Panc1 (cell line): ENCODE data around the gene ADAMTS2. TPM values are rescaled to one million over a fixed set of nuclear protein-coding genes. Genes with fewer than 3 reads are reported as not detected.

Experiments
- ATAC-seq: fragments of 200-7000 bp; cut with Tn5 transposase; 2 replicates; pipeline ENCODE4 v1.9.1; 2020; ENCODE audit warnings: mild to moderate bottlenecking, moderate library complexity
- BruUV-seq: library from RNA; stranded (reverse); fragments of 400-500 nt; replicated peaks from 2 replicates; lab custom pipeline; 2021; lab: Mats Ljungman, UMichigan
- CTCF ChIA-PET: fragments of 300-600 bp; sonication (Branson Sonifier 250); formaldehyde crosslinking; loops from one replicate; lab custom pipeline; 2022; ENCODE audit warnings: antibody characterized with exemption; lab: Charles Lee
- POLR2A ChIA-PET: fragments of 300-600 bp; sonication (Branson Sonifier 250); formaldehyde crosslinking; loops from one replicate; lab custom pipeline; 2022; ENCODE audit warnings: antibody characterized with exemption; lab: Charles Lee
- DNase-seq: peaks from one replicate; pipeline ENCODE4 v3.0.0-alpha.2; 2010; ENCODE audit warnings: low read depth, low spot score
- H3K27ac ChIP-seq: 2 replicates; pipeline ENCODE4 v1.5.1; 2011; ENCODE audit warnings: mild to moderate bottlenecking, low read length, inconsistent platforms
- H3K27me3 ChIP-seq: fragments of 200-500 bp; sonication (Bioruptor generic); 2 replicates; pipeline ENCODE4 v1.6.0; 2014; ENCODE audit warnings: low read length, inconsistent platforms; ENCODE audit not compliant: control insufficient read depth, insufficient read depth
- H3K36me3 ChIP-seq: fragments of 200-500 bp; sonication (Bioruptor generic); 2 replicates; pipeline ENCODE4 v1.5.1; 2014; ENCODE audit warnings: inconsistent platforms, mild to moderate bottlenecking, low read length, moderate library complexity; ENCODE audit not compliant: control insufficient read depth, insufficient read depth
- H3K4me1 ChIP-seq: 2 replicates; pipeline ENCODE4 v1.5.1; 2011; ENCODE audit warnings: inconsistent platforms, mild to moderate bottlenecking, low read length, moderate library complexity; ENCODE audit not compliant: control insufficient read depth, insufficient read depth
- H3K4me3 ChIP-seq, 2 experiments: 2 replicates each; pipeline ENCODE4 v1.5.1; 2011 to 2012; ENCODE audit warnings: low read depth in 2 of 2, low read length in 2 of 2, mild to moderate bottlenecking in 2 of 2, inconsistent platforms in 1 of 2, moderate library complexity in 1 of 2
- H3K9me3 ChIP-seq: fragments of 200-500 bp; sonication (Bioruptor generic); 2 replicates; pipeline ENCODE4 v1.5.1; 2014; ENCODE audit warnings: low read depth, mild to moderate bottlenecking, inconsistent platforms, low read length, moderate library complexity; ENCODE audit not compliant: control insufficient read depth, insufficient read depth
- POLR2AphosphoS5 ChIP-seq: IDR thresholded peaks from 2 replicates; pipeline ENCODE4 v1.6.1; 2012; ENCODE audit warnings: mild to moderate bottlenecking, low read depth, low read length, moderate library complexity
- SIN3A ChIP-seq: IDR thresholded peaks from 2 replicates; pipeline ENCODE4 v1.6.1; 2012; ENCODE audit warnings: low read depth, mild to moderate bottlenecking, low read length, moderate library complexity, borderline replicate concordance; ENCODE audit not compliant: insufficient read depth
- TCF7L2 ChIP-seq: IDR thresholded peaks from 2 replicates; pipeline ENCODE4 v1.6.1; 2011; ENCODE audit warnings: mild to moderate bottlenecking, low read depth, low read length, inconsistent platforms
- in situ Hi-C: cut with HindIII; loops from 2 replicates; pipeline ENCODE4 v1.10.0; 2016; ENCODE audit warnings: low sequenced_read_pairs, low pct_unique_long_range_greater_than_20kb
- intact Hi-C: fragments of 100-400 bp; cut with micrococcal nuclease; formaldehyde crosslinking; loops from one replicate; pipeline ENCODE4 v1.10.0; 2022; ENCODE audit not compliant: unreplicated experiment
- total RNA-seq: library from RNA; stranded (reverse); gene quantifications from one replicate; pipeline ENCODE4 v1.2.1, GENCODE V29; 2021; ENCODE audit not compliant: unreplicated experiment
- TF ChIP-seq, protein P1 (sequence below): fragments of 450-650 bp; IDR thresholded peaks from 2 replicates; pipeline ENCODE4 v1.5.1; 2017; ENCODE audit warnings: mild to moderate bottlenecking
- TF ChIP-seq, protein P2 (sequence below), 2 experiments: IDR thresholded peaks; 2 replicates each; pipeline ENCODE4 v1.6.1; 2011 to 2012; ENCODE audit warnings: low read depth in 2 of 2, control low read depth in 1 of 2, low read length in 1 of 2, mild to moderate bottlenecking in 1 of 2, moderate library complexity in 1 of 2; ENCODE audit not compliant: insufficient read depth in 1 of 2

The ADAMTS2 gene
- total RNA-seq, 1 experiment from 2014 or later: 0.13 TPM

DNA sequence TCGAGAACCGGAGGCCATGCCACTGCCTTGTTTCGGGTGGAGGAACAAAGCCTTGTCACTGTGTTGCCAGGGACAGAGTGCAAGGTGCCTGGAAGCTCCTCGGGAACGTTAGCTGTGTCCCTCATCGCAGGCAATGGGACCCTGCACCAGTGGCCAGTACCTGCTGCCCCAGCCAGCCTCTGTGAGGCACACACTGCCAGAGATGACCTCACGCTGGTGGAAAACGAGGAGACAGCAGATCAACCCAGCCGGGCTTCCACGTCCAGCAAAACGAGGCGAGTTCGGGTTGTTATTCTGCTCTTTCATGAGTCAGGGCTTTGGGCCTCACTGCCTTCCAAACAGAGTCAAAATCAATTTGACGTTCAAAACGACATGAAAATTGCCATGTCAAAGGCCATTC is 104.1 kb downstream of the ADAMTS2 start:
- intact Hi-C loops (no loop called here), in situ Hi-C loops (no loop called here)
- Histone ChIP-seq H3K27me3 (peaks cover 2% of the 10 kb centered on the region; the same call in 1 of the 2 replicates), H3K36me3 (no peaks in the 10 kb centered on the region), H3K4me1 (no peaks in the 10 kb centered on the region), H3K9me3 (no peaks in the 10 kb centered on the region), H3K27ac (no peak overlapping the region), H3K4me3 (no peak overlapping the region)
- no peak for DNase-seq
- POLR2A ChIA-PET: no interaction called here
- CTCF ChIA-PET: no interaction called here
- ATAC-seq: no peak
- TF ChIP-seq, protein P1, sequence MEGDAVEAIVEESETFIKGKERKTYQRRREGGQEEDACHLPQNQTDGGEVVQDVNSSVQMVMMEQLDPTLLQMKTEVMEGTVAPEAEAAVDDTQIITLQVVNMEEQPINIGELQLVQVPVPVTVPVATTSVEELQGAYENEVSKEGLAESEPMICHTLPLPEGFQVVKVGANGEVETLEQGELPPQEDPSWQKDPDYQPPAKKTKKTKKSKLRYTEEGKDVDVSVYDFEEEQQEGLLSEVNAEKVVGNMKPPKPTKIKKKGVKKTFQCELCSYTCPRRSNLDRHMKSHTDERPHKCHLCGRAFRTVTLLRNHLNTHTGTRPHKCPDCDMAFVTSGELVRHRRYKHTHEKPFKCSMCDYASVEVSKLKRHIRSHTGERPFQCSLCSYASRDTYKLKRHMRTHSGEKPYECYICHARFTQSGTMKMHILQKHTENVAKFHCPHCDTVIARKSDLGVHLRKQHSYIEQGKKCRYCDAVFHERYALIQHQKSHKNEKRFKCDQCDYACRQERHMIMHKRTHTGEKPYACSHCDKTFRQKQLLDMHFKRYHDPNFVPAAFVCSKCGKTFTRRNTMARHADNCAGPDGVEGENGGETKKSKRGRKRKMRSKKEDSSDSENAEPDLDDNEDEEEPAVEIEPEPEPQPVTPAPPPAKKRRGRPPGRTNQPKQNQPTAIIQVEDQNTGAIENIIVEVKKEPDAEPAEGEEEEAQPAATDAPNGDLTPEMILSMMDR: no peak
- no peak for TF ChIP-seq SIN3A
- TF ChIP-seq, protein P2, sequence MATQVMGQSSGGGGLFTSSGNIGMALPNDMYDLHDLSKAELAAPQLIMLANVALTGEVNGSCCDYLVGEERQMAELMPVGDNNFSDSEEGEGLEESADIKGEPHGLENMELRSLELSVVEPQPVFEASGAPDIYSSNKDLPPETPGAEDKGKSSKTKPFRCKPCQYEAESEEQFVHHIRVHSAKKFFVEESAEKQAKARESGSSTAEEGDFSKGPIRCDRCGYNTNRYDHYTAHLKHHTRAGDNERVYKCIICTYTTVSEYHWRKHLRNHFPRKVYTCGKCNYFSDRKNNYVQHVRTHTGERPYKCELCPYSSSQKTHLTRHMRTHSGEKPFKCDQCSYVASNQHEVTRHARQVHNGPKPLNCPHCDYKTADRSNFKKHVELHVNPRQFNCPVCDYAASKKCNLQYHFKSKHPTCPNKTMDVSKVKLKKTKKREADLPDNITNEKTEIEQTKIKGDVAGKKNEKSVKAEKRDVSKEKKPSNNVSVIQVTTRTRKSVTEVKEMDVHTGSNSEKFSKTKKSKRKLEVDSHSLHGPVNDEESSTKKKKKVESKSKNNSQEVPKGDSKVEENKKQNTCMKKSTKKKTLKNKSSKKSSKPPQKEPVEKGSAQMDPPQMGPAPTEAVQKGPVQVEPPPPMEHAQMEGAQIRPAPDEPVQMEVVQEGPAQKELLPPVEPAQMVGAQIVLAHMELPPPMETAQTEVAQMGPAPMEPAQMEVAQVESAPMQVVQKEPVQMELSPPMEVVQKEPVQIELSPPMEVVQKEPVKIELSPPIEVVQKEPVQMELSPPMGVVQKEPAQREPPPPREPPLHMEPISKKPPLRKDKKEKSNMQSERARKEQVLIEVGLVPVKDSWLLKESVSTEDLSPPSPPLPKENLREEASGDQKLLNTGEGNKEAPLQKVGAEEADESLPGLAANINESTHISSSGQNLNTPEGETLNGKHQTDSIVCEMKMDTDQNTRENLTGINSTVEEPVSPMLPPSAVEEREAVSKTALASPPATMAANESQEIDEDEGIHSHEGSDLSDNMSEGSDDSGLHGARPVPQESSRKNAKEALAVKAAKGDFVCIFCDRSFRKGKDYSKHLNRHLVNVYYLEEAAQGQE (IDR thresholded peaks at IDR 0.05; ENCODE audit: insufficient read depth in 1 of 2, low read depth in 2 of 2, low read length in 1 of 2): no peak
- no peak for TF ChIP-seq POLR2AphosphoS5
- TF ChIP-seq TCF7L2: no peak
- no TSS peak for BruUV-seq

DNA sequence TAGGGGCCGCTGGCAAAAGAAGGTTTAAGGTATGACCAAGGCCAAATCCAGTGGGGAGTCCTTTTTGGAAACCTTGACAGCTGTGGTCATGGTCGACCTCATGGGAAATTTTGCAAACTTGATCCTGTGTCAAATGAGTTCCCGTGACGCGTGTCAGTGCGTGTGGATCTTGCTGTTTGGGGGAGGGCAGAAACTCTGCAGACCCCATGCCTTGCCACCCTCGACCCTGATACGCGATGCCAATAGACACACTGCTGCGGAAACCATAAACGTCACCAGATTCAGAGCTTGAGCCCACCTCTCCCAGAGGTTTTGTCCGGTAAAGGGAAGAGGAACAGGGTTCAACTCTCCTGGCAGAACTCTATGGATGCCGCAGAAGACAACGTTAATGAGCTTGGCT is 104.7 kb downstream of the ADAMTS2 start:
- no peak for TF ChIP-seq TCF7L2
- TF ChIP-seq, protein P1: no peak
- TF ChIP-seq POLR2AphosphoS5: no peak
- TF ChIP-seq SIN3A: no peak
- TF ChIP-seq, protein P2 (IDR thresholded peaks at IDR 0.05; ENCODE audit: insufficient read depth in 1 of 2, low read depth in 2 of 2, low read length in 1 of 2): no peak
- no TSS peak for BruUV-seq
- no peak overlapping the region for H3K27ac ChIP-seq
- no peaks in the 10 kb centered on the region for H3K4me1 ChIP-seq
- intact Hi-C loops (no loop called here), in situ Hi-C loops (no loop called here)
- no peak overlapping the region for H3K4me3 ChIP-seq
- ChIA-PET CTCF (no interaction called here), POLR2A (no interaction called here)
- ATAC-seq (no peak), DNase-seq (no peak)
- no peaks in the 10 kb centered on the region for H3K36me3 ChIP-seq
- peaks cover 2% of the 10 kb centered on the region; the same call in 1 of the 2 replicates for H3K27me3 ChIP-seq
- H3K9me3 ChIP-seq: no peaks in the 10 kb centered on the region
